WTC11 (cell line): ENCODE data around the gene INS.

Experiments used
- HMGA2 ChIP-seq: fragments of 250-450 bp; sonication (Bioruptor Pico); IDR thresholded peaks from 2 replicates; pipeline ENCODE4 v1.4.0; 2021; ENCODE audit warnings: mild to moderate bottlenecking, moderate library complexity
- MXD4 ChIP-seq: fragments of 250-450 bp; sonication (Bioruptor Pico); IDR thresholded peaks from 2 replicates; pipeline ENCODE4 v1.8.0; 2021; ENCODE audit warnings: mild to moderate bottlenecking, moderate library complexity, borderline replicate concordance
- SMAD3 ChIP-seq: sonication (generic); formaldehyde crosslinking; IDR thresholded peaks from 2 replicates; pipeline ENCODE4 v1.8.0; 2022; ENCODE audit warnings: missing genetic modification reagents, mild to moderate bottlenecking, borderline replicate concordance
- ZNF416 ChIP-seq: fragments of 250-450 bp; sonication (Bioruptor Pico); IDR thresholded peaks from 2 replicates; pipeline ENCODE4 v1.9.0; 2021; ENCODE audit warnings: mild to moderate bottlenecking, inconsistent platforms
- TF ChIP-seq, protein P1 (sequence below): fragments of 200-600 bp; IDR thresholded peaks from 2 replicates; pipeline ENCODE4 v1.8.0; 2022; ENCODE audit warnings: antibody characterized with exemption
- TF ChIP-seq, protein P2 (sequence below): sonication (generic); formaldehyde crosslinking; IDR thresholded peaks from 2 replicates; pipeline ENCODE4 v1.8.0; 2023; ENCODE audit warnings: missing genetic modification reagents
- TF ChIP-seq, protein P3 (sequence below): sonication (generic); formaldehyde crosslinking; IDR thresholded peaks from 2 replicates; pipeline ENCODE4 v1.8.0; 2023; ENCODE audit warnings: mild to moderate bottlenecking, missing genetic modification reagents
- TF ChIP-seq, protein P4 (sequence below): sonication (generic); formaldehyde crosslinking; conservative IDR thresholded peaks from 2 replicates; pipeline ENCODE4 v1.8.1; 2022; ENCODE audit warnings: mild to moderate bottlenecking, missing genetic modification reagents

DNA sequence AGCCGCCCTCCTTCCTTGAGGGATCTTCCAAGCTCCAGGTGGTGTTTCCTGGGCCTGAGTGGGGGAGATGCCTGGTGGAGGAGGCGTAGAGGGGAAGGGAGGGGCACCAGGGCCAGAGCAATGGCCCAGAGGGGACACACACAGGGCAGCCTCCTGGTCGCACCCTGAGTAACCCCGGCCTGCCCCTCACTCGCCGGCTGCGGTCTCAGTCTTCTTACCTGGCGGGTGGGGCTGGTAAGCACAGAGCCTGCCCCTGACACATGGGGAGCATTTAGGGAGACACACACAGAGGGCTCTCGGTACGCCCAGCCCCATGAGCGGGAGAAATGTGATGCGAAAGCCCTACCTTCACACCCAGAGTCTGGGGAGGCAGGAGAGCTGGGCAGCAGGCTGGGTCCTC lies 45.7 kb downstream of the INS start:
- TF ChIP-seq, protein P1, sequence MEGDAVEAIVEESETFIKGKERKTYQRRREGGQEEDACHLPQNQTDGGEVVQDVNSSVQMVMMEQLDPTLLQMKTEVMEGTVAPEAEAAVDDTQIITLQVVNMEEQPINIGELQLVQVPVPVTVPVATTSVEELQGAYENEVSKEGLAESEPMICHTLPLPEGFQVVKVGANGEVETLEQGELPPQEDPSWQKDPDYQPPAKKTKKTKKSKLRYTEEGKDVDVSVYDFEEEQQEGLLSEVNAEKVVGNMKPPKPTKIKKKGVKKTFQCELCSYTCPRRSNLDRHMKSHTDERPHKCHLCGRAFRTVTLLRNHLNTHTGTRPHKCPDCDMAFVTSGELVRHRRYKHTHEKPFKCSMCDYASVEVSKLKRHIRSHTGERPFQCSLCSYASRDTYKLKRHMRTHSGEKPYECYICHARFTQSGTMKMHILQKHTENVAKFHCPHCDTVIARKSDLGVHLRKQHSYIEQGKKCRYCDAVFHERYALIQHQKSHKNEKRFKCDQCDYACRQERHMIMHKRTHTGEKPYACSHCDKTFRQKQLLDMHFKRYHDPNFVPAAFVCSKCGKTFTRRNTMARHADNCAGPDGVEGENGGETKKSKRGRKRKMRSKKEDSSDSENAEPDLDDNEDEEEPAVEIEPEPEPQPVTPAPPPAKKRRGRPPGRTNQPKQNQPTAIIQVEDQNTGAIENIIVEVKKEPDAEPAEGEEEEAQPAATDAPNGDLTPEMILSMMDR: no peak
- no peak for TF ChIP-seq SMAD3 (CRISPR knock-in tag)
- TF ChIP-seq, protein P2, sequence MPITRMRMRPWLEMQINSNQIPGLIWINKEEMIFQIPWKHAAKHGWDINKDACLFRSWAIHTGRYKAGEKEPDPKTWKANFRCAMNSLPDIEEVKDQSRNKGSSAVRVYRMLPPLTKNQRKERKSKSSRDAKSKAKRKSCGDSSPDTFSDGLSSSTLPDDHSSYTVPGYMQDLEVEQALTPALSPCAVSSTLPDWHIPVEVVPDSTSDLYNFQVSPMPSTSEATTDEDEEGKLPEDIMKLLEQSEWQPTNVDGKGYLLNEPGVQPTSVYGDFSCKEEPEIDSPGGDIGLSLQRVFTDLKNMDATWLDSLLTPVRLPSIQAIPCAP (CRISPR knock-in tag): no peak
- TF ChIP-seq, protein P3, sequence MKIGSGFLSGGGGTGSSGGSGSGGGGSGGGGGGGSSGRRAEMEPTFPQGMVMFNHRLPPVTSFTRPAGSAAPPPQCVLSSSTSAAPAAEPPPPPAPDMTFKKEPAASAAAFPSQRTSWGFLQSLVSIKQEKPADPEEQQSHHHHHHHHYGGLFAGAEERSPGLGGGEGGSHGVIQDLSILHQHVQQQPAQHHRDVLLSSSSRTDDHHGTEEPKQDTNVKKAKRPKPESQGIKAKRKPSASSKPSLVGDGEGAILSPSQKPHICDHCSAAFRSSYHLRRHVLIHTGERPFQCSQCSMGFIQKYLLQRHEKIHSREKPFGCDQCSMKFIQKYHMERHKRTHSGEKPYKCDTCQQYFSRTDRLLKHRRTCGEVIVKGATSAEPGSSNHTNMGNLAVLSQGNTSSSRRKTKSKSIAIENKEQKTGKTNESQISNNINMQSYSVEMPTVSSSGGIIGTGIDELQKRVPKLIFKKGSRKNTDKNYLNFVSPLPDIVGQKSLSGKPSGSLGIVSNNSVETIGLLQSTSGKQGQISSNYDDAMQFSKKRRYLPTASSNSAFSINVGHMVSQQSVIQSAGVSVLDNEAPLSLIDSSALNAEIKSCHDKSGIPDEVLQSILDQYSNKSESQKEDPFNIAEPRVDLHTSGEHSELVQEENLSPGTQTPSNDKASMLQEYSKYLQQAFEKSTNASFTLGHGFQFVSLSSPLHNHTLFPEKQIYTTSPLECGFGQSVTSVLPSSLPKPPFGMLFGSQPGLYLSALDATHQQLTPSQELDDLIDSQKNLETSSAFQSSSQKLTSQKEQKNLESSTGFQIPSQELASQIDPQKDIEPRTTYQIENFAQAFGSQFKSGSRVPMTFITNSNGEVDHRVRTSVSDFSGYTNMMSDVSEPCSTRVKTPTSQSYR (CRISPR knock-in tag): no peak
- no peak for TF ChIP-seq ZNF416 (CRISPR knock-in tag)
- TF ChIP-seq MXD4 (CRISPR knock-in tag): no peak
- TF ChIP-seq, protein P4, sequence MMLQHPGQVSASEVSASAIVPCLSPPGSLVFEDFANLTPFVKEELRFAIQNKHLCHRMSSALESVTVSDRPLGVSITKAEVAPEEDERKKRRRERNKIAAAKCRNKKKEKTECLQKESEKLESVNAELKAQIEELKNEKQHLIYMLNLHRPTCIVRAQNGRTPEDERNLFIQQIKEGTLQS (CRISPR knock-in tag): no peak
- no peak for TF ChIP-seq HMGA2
